Myocyte (in vitro differentiated cells): ENCODE data around the gene UQCRH. TPM values are rescaled to one million over a fixed set of nuclear protein-coding genes. Genes with fewer than 3 reads are reported as not detected.
"Not testable (repeated sequence)": the region's sequence is repeated elsewhere in the genome, so short reads cannot be mapped to it uniquely, and the experiment has no call there.

ENCODE experiments used
- DNase-seq: peaks from one replicate; pipeline ENCODE4 v3.0.0-alpha.2; 2012; ENCODE audit warnings: low read depth
- total RNA-seq: library from RNA; depleted of rRNA; stranded (reverse); fragments of >200 nt; gene quantifications from 2 replicates; pipeline ENCODE4 v1.2.3, GENCODE V29; 2014

UQCRH gene
- total RNA-seq, 1 donor from 2014 or later = 386 TPM

DNA sequence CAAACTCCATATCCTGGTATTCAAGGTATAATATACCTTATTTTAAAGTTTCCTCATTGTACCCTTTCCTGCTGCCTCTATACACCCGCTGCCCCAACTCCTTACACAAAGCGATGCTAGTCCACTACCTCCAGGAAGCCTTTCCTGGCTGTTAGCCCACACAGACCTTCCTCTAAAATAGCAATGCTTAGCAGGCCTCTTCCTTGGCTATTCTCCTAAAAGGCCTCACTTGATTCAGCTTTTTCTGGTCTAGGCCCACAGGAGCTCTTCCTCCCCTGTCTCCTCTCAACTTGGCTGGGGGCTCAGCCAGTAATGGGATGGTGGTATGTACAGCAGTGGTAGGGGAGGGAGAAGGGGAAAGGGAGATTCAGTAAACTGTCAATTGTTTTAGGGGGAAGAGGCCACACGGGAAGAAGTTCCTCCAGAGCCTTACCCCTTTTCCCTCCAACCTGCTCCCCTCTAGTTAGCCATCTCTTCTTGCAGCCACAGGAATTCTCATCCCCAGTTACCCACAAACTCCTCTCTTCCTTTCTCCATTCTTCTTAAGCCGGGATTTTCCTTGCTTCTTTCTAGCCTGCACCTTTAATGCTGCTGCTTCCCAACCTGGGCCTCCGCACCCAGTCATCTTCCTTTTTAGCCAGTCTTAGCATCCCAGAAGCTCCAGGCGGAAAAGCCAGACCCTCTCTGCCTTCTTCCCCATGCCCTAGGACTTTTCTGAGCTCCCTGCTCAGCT lies 2.7 kb upstream of the UQCRH start:
- DNase-seq = peak; percentile 32

DNA sequence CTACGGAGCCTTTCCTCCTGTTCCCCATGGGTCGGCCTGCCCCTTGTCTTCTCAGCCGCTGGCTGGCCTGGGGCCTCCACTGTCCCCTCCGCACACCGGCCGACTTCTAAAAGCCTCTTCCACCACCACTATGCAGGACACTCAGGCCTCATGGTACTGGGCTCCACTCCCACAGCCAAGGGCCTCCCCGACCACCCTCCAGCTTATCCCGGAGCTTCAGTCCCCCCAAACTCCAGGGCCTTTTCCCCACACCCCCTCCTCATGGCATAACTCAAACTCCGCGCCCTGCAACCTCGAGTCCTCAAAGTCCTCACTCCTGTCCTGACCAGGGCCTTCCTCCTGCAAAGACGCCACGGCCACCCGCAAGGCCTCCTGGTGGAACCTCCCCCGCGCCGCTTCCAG lies 2.1 kb upstream of the UQCRH start:
- peak; percentile 36 for DNase-seq

DNA sequence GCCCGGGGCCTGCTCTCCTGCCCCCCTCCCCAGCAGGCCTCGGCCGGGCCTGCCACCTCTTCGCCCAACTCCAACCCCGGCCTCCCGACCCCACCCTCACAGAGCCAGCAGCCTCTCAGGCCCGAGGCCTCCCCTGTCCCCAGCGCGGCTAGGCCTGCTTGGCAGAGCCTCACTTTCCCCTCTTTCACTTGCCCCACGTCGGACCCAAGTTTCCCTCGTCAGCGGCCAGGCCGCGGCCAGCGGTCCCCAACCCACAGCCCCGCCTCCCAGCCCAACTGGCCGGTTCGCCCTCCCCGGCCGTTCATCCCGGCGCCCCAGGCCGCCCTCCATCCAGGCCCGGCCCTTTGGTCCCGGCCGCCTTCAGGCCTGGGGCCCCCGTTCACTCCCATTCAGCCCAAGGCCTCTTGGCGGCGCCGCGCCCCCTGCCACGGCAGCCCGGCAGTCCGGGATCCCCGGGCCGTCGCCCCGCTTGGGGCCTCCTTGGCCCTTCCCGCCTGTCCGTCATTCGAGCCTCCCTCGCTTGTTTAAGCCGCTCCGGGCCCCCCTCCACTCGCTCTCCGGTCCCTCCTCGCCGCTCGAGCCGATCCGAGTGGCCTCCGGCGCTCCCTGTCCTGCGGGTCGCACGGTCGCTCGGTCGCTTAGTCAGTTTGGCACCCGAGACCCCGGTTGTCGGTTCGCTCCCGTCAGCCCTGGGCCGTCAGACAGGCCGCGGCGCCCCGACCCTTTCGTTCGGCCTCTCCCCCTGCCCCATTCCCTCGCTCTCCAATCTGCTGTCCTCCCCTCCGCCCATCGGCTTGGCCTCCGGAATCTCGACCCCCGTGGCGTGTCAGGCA lies 1.5 kb upstream of the UQCRH start:
- DNase-seq = peak; percentile 64

DNA sequence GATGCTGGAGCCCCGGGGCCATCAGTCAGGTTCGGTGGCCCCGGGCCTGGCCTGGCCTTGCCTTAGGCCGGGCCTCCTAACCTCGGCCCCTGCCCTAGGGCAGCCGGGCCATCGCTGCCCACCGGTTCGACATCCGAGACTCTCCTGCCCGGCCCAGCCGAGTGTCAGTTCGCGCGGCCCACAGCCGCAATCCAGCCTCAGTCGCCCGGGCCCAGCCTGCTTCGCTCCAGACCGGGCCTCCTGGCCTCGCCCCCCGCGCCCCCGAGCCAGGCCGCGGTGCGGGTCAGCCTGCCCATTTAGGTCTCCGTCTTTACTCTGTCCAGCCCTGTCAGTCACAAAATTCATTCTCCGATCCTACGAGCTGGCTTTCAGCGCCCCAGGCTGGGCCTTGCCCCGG lies 859 bp upstream of the UQCRH start:
- no peak for DNase-seq

DNA sequence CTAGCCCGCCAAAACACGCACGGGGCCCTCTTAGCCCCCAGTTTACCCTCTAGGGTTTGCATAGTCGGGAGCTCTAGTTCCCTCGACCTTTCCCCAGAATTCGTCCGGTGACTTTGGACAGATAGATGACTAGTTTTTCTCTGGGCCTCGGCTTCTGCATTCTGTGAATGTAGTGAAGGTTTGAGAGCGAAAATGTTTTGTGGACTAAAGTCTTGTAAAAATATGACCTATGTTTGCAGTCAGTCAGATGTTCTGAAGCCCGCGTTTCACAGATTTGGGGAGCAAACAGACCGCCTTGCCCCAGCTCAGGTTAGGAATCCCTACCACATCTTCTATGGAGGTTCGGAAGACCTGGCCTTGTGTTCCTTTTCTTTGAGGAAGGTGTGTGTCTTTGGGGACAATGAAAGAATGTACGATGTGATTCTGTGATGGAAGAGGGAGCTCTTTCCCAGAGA lies 401 bp downstream of the UQCRH start:
- no peak for DNase-seq

DNA sequence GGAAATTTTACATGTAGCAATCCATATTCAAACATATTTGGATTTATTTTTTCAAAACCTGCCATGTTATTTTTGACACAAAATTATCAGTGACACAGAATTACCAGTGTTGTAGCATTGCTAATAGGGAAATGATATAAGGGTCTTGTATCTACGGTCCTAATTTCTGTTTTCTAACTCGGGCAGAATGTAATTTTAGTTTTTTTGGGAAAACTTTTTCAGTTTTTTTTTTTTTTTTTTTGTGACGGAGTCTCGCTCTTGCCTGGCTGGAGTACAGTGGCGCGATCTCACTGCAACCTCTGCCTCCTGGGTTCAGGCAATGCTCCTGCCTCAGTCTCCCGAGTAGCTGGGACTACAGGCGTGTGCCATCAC lies 2.6 kb downstream of the UQCRH start:
- no peak for DNase-seq

DNA sequence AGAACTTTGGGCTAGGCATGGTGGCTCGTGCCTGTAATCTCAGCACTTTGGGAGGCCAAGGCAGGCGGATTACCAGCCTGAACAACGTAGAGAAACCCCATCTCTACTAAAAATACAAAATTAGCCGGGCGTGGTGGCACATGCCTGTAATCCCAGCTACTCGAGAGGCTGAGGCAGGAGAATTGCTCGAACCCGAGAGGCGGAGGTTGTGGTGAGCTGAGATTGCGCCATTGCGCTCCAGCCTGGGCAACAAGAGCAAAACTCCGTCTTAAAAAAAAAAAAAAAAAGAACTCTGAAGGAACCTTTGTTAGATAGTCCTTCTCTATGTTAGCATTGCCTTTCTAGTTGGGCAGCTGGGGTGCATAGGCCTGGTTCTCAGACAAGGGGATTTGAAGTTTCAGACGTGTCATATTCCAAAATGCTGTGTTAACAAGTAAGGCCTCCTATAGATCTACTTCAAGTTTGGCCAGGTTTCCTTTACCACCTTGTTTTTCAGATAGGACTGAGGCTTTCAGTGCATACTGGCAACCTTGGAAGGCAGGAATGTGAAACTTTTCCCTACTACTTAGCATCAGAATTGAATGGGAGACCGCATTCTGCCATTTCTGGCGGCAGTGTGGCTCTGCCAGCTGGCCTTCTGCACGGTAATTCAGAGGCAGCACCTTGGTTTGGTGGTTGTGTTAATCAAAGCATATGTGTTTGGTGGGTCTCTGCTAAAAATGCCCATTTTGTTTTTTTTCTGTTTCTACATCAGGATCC lies 6.1 kb downstream of the UQCRH start:
- DNase-seq = no peak

DNA sequence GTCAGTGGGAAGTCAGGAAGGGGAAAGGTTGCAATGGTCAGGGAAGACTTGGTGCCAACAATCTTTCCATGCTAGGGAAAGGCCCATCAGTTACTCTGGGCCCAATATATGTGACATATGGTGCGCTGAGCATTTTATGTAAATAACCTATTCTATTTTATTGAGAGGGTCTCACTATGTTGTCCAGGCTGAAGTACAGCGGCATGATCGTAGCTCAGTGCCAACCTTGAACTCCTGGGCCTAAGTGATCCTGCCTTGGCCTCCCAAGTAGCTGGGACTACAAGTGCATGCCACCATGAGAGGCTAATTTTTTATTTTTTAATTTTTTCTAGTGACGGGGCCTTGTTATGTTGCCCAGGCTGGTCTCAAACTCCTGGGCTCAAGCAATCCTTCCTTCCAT lies 6.8 kb downstream of the UQCRH start:
- DNase-seq = no peak

DNA sequence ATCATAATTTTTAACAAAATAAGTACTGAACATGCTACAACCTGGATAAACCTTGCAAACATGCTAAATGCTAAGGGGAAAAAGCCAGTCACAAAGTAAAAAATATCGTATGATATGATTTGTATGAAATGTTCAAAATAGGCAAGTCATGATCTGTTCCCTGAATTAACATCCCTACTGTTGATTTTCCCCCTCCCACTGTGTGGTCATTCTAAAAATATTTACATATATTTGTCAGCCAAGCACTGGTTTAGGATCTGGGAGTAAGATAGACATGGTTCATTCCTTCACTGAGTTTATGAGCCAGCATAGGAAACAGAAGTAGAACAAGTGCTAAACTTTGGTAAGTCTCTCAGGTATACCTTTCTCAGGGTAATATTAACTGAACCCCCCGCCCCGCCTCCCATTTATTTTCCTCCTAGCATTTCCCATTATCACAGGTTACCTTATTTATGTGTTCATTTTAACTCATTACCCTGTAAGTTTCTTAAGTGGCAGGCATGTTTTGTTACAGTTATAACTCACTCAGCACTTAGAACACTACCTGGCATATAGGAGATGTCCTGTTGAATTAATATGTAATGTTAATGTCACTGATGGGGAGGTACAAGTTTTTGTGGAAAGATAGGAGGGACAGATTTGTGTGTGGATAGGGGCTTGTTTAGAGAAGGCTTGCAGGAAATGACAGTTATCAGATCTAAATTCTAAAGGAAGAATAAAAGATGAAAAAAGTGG lies 12.3 kb downstream of the UQCRH start:
- peak; percentile 10 for DNase-seq

DNA sequence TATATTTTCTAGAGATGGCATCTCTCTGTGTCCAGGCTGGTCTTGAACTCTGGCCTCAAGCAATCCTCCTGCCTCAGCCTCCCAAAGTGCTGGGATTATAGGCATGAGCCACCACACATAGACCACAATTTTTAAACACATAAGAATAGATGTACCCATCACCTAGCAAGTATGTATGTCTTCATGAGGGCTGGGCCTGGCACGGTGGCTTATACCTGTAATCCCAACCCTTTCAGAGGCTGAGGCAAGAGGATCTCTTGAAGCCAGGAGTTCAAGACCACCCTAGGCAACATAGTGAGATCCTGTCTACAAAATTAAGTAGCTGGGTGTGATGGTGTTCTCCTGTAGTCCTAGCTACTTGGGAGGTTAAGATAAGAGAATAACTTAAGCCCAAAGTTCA lies 13.8 kb downstream of the UQCRH start:
- no peak for DNase-seq

DNA sequence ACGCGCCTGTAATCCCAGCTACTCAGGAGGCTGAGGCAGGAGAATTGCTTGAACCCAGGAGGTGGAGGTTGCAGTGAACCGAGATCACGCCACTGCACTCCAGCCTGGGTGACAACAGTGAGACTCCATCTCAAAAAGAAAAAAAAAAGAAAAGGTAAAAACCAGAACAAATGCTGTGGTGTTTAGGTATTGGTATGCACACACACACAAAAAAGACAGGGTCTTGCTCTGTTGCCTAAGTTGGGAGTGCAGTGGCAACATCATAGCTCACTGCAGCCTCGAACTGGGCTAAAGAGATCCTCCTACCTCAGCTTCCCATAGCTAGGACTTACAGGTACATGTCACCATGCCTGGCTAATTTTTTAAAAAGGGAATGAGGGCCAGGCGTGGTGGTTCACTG lies 15.8 kb downstream of the UQCRH start:
- not testable (repeated sequence) for DNase-seq

DNA sequence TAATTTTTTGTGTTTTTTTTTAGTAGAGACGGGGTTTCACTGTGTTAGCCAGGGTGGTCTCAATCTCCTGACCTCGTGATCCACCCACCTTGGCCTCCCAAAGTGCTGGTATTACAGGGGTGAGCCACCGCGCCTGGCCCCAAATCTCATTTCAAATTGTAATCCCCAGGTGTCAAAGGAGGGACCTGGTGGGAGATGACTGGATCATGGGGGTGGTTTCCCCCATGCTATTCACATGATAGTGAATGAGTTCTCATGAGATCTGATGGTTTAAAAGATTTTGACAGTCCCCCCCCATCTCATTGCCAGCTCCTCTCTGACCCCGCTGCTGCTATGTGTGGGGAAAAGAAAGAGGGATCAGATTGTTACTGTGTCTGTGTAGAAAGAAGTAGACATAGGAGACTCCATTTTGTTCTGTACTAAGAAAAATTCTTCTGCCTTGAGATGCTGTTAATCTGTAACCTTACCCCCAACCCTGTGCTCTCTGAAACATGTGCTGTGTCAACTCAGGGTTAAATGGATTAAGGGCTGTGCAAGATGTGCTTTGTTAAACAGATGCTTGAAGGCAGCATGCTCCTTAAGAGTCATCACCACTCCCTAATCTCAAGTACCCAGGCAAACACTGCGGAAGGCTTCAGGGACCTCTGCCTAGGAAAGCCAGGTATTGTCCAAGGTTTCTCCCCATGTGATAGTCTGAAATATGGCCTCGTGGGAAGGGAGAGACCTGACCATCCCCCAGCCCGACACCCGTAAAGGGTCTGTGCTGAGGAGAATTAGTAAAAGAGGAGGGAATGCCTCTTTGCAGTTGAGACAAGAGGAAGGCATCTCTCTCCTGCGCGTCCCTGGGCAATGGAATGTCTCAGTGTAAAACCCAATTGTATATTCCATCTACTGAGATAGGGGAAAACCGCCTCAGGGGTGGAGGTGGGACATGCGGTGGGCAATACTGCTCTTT lies 16.7 kb downstream of the UQCRH start:
- DNase-seq = not testable (repeated sequence)

DNA sequence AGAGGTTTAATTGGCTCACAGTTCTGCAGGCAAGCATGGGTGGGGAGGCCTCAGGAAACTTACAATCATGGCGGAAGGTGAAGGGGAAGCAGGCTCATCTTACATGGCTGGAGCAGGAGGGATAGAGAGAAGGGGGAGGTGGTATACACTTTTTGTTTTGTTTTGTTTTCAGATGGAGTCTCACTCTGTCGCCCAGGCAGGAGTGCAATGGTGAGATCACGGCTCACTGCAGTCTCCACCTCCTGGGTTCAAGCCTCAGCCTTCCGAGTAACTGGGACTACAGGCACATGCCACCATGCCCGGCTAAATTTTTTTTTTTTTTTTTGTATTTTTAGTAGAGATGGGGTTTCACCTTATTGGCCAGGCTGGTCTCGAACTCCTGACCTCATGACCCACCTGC lies 18.7 kb downstream of the UQCRH start:
- not testable (repeated sequence) for DNase-seq

DNA sequence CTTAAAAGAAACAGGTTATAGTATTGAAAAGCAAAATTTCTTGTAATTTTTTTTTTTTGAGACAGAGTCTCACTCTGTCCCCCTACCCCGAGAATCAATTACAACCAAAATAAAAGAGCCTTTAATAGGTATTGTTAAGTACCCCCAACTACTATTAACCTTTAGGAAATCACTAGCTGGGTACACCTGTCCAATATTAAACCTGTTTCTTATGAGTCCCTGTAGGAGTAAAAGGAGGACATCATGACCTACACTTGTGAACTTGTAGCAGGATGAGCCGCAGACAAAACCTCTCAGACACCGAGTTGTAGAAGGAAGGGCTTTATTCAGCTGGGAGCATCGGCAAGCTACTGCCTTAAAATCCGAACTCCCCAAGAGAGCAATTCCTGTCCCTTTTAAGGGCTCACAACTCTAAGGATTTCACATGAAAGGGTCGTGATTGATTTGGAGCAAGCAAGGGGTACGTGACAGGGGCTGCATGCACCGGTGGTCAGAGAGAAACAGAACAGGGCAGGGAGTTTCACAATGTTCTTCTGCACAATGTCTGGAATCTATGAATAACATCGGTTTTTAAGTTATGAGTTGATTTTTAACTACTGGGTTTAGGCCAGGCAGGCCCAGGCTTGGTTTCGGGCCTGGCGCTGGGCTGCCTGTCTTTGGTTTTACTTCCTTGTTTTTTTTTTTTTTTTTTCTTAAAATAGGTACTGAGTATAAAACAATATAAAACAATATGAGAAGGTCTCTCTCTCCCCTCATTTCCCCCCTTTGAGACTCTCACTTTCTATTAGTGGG lies 22.0 kb downstream of the UQCRH start:
- not testable (repeated sequence) for DNase-seq

DNA sequence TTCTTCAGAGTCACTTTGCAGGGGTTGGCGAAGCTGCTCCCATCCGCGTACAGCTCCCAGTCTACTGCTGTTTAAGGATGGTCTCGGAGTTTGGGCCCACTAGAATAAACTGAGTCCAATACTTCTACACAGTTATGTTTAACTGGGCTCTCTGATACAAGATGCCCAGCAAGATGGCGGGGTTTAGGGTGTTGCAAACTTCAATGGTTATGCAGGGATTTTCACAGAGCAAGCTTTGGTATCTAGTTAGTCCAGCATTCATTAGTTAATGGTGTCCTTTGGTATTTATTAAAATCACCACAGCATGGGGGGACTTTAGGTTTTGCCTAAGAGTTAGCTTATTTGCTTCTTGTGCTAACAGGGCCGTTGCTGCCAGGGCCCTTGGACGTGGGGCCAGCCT lies 24.7 kb downstream of the UQCRH start:
- not testable (repeated sequence) for DNase-seq

DNA sequence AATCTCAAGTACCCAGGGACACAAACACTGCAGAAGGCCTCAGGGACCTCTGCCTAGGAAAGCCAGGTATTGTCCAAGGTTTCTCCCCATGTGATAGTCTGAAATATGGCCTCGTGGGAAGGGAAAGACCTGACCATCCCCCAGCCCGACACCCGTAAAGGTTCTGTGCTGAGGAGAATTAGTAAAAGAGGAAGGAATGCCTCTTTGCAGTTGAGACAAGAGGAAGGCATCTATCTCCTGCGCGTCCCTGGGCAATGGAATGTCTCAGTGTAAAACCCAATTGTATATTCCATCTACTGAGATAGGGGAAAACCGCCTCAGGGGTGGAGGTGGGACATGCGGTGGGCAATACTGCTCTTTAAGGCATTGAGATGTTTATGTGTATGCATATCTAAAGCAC lies 26.3 kb downstream of the UQCRH start:
- DNase-seq = not testable (repeated sequence)

DNA sequence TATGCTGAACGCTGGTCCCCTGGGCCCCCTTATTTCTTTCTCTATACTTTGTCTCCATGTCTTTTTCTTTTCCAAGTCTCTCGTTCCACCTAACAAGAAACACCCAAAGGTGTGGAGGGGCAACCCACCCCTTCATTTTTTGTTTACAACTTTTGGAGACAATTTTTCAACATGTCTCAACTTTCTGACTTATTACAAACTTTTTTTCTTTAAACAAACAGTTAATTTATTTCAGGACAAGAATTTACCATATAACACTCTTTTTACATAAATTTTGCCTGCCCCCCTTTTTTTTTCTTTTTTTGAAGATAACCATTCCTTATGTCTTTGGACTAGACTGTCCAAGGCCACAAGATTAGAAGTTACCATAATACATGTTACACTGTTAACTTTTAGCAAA lies 26.9 kb downstream of the UQCRH start:
- DNase-seq = not testable (repeated sequence)

DNA sequence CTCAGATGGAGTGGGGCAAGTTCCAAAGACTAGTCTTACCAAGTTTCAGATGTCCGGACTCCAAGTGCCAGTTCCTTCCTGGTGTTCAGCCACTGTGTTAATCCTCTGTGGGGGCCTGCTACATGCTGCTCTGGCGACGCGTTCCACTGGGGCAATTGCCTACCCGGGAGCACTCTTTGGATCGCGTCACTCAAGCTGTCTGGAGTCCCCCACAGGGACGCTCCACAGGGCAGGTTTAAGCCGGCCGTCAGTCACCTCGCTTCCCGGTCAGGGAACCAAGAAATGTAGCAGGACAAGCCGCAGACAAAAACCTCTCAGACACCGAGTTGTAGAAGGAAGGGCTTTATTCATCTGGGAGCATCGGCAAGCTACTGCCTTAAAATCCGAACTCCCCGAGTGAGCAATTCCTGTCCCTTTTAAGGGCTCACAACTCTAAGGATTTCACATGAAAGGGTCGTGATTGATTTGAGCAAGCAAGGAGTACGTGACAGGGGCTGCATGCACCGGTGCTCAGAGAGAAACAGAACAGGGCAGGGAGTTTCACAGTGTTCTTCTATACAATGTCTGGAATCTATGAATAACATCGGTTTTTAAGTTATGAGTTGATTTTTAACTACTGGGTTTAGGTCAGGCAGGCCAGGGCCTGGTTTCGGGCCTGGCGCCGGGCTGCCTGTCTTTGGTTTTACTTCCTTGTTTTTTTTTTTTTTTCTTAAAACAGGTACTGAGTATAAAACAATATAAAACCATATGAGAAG lies 28.5 kb downstream of the UQCRH start:
- DNase-seq = not testable (repeated sequence)
